Suppressor macrophage treated with lipopolysaccharide for 1 hour (primary cell): ENCODE results near the gene NR2C1.

Source experiments
- DNase-seq, 3 donors: peaks; one replicate each; pipeline ENCODE4 v3.0.0-alpha.2; 2020 to 2022

NR2C1 gene

GRCh38 chr12:95083471-95083870 is 10.1 kb upstream of the NR2C1 start:
- DNase-seq = no peak

GRCh38 chr12:95077341-95077740 is 3.9 kb upstream of the NR2C1 start:
- DNase-seq = no peak

GRCh38 chr12:95074766-95075165 is 1.3 kb upstream of the NR2C1 start:
- DNase-seq = no peak

GRCh38 chr12:95073698-95074520 is 491 bp upstream of the NR2C1 start:
- peak in 1 of 3 donors; percentile 6 for DNase-seq

- no peak for DNase-seq
Measured at GRCh38 chr12:95070378-95070777, 3.0 kb downstream of the NR2C1 start.

GRCh38 chr12:95066091-95066855 is 7.1 kb downstream of the NR2C1 start:
- no peak for DNase-seq

GRCh38 chr12:95060951-95061350 is 12.5 kb downstream of the NR2C1 start:
- DNase-seq = no peak

GRCh38 chr12:95059984-95060383 is 13.4 kb downstream of the NR2C1 start:
- DNase-seq = no peak

- DNase-seq = no peak
Measured at GRCh38 chr12:95057424-95057823, 16.0 kb downstream of the NR2C1 start.

- DNase-seq = no peak
Measured at GRCh38 chr12:95055057-95055456, 18.4 kb downstream of the NR2C1 start.

- DNase-seq = no peak
Measured at GRCh38 chr12:95054206-95054605, 19.2 kb downstream of the NR2C1 start.

GRCh38 chr12:95051241-95051640 is 22.2 kb downstream of the NR2C1 start:
- no peak for DNase-seq

GRCh38 chr12:95037906-95038305 is 35.5 kb downstream of the NR2C1 start:
- DNase-seq = no peak

- no peak for DNase-seq
Measured at GRCh38 chr12:95034750-95035149, 38.7 kb downstream of the NR2C1 start.

GRCh38 chr12:95022477-95022876 is 50.9 kb downstream of the NR2C1 start:
- DNase-seq = no peak

GRCh38 chr12:95017482-95017881 is 55.9 kb downstream of the NR2C1 start:
- DNase-seq = no peak

- DNase-seq = no peak
Measured at GRCh38 chr12:95016120-95016519, 57.3 kb downstream of the NR2C1 start.

GRCh38 chr12:95014554-95014953 is 58.9 kb downstream of the NR2C1 start:
- peak; percentile 36 to 57 (median 46) for DNase-seq

GRCh38 chr12:95006206-95006605 is 67.2 kb downstream of the NR2C1 start:
- DNase-seq = no peak

GRCh38 chr12:95004610-95005009 is 68.8 kb downstream of the NR2C1 start:
- DNase-seq = peak; percentile 32 to 51 (median 48)

- peak in 1 of 3 donors; percentile 27 for DNase-seq
Measured at GRCh38 chr12:95003921-95004272, 69.5 kb downstream of the NR2C1 start.

GRCh38 chr12:95003213-95003920 is 70.1 kb downstream of the NR2C1 start, which contains the start of gene NDUFA12:
Gene NDUFA12, minus strand, starts transcription at chr12:95003697. Its CDS starts 17 bp downstream, at chr12:95003680.
- peak; percentile 98 to 99 (median 98) for DNase-seq

- DNase-seq = peak in 1 of 3 donors; percentile 27
Measured at GRCh38 chr12:95002754-95003153, 70.7 kb downstream of the NR2C1 start.
